IPS DF 6.9 (cell line): ENCODE measurements around the gene TBX2.
"Not testable (repeated sequence)": the region's sequence is repeated elsewhere in the genome, so short reads cannot be mapped to it uniquely, and the experiment has no call there.

Source experiments
- DNase-seq: peaks from one replicate; pipeline ENCODE4 v3.0.0-alpha.2; 2013; ENCODE audit warnings: low read depth, low spot score
- H3K27ac ChIP-seq: one replicate; pipeline ENCODE4 v1.5.1; 2013; ENCODE audit warnings: low read length, control low read depth
- H3K27me3 ChIP-seq: 2 replicates; pipeline ENCODE4 v1.6.1; 2013; ENCODE audit warnings: mild to moderate bottlenecking, low read length; ENCODE audit not compliant: control insufficient read depth, insufficient read depth
- H3K36me3 ChIP-seq: 2 replicates; pipeline ENCODE4 v1.6.1; 2013; ENCODE audit warnings: low read length; ENCODE audit not compliant: control insufficient read depth, insufficient read depth
- H3K4me1 ChIP-seq: 2 replicates; pipeline ENCODE4 v1.6.1; 2013; ENCODE audit warnings: low read length; ENCODE audit not compliant: control insufficient read depth, insufficient read depth
- H3K4me3 ChIP-seq: 2 replicates; pipeline ENCODE4 v1.5.1; 2013; ENCODE audit warnings: mild to moderate bottlenecking, low read length
- H3K9me3 ChIP-seq: 2 replicates; pipeline ENCODE4 v1.6.1; 2013; ENCODE audit warnings: low read length, inconsistent platforms; ENCODE audit not compliant: control insufficient read depth, insufficient read depth
- WGBS: extraction: QIAGEN DNeasy Blood & Tissue Kit; methylation state at CpG from one replicate; pipeline ENCODE4 v1.1.7; 2013; ENCODE audit warnings: mixed read lengths, missing lambda C conversion rate; ENCODE audit not compliant: insufficient read length, insufficient coverage; 5-methylcytosine and 5-hydroxymethylcytosine counted together

Gene TBX2

GRCh38 chr17:61436995-61437704 lies 37.5 kb downstream of the TBX2 start:
- Histone ChIP-seq H3K9me3 (no peaks in the 10 kb centered on the region), H3K4me3 (no peak overlapping the region), H3K36me3 (no peaks in the 10 kb centered on the region), H3K4me1 (no peaks in the 10 kb centered on the region), H3K27ac (no peak overlapping the region), H3K27me3 (no peaks in the 10 kb centered on the region)
- DNase-seq, result no peak

GRCh38 chr17:61440697-61441096 lies 41.1 kb downstream of the TBX2 start:
- no peaks in the 10 kb centered on the region for H3K4me1 ChIP-seq
- no peak overlapping the region for H3K4me3 ChIP-seq
- no peaks in the 10 kb centered on the region for H3K27me3 ChIP-seq
- DNase-seq, result no peak
- H3K9me3 ChIP-seq, result no peaks in the 10 kb centered on the region
- no peak overlapping the region for H3K27ac ChIP-seq
- H3K36me3 ChIP-seq, result no peaks in the 10 kb centered on the region

GRCh38 chr17:61441507-61441906 lies 41.9 kb downstream of the TBX2 start:
- not testable (repeated sequence) for H3K27me3 ChIP-seq
- WGBS, result no CpG with 5 or more reads among the region's 6 CpGs

GRCh38 chr17:61442136-61442775 lies 42.6 kb downstream of the TBX2 start:
- WGBS, result no CpG with 5 or more reads among the region's 4 CpGs
- Histone ChIP-seq H3K4me3 (no peak overlapping the region), H3K4me1 (no peaks in the 10 kb centered on the region), H3K27me3 (no peaks in the 10 kb centered on the region), H3K36me3 (no peaks in the 10 kb centered on the region), H3K9me3 (no peaks in the 10 kb centered on the region), H3K27ac (no peak overlapping the region)
- DNase-seq, result no peak

More at GRCh38 chr17:61441507-61441906, 41.9 kb downstream of the TBX2 start:
- H3K9me3 ChIP-seq, H3K36me3 ChIP-seq, DNase-seq, H3K4me3 ChIP-seq, H3K27ac ChIP-seq, H3K4me1 ChIP-seq: not testable (repeated sequence)

- H3K9me3 ChIP-seq, result no peaks in the 10 kb centered on the region
- H3K4me3 ChIP-seq, result no peak overlapping the region
- H3K4me1 ChIP-seq, result no peaks in the 10 kb centered on the region
- no CpG with 5 or more reads among the region's 11 CpGs for WGBS
- no peaks in the 10 kb centered on the region for H3K36me3 ChIP-seq
- no peak for DNase-seq
- no peaks in the 10 kb centered on the region for H3K27me3 ChIP-seq
- no peak overlapping the region for H3K27ac ChIP-seq
Observed at GRCh38 chr17:61442878-61443474, 43.3 kb downstream of the TBX2 start.

- DNase-seq, result no peak
- no CpG with 5 or more reads among the region's 18 CpGs for WGBS
- H3K27me3 ChIP-seq, result no peaks in the 10 kb centered on the region
Observed at GRCh38 chr17:61443475-61443882, 43.8 kb downstream of the TBX2 start.

GRCh38 chr17:61444075-61444474 lies 44.4 kb downstream of the TBX2 start:
- Histone ChIP-seq H3K4me3 (no peak overlapping the region), H3K27ac (no peak overlapping the region), H3K4me1 (no peaks in the 10 kb centered on the region), H3K36me3 (no peaks in the 10 kb centered on the region), H3K9me3 (no peaks in the 10 kb centered on the region), H3K27me3 (no peaks in the 10 kb centered on the region; the same call in 1 of the 2 replicates)
- no CpG with 5 or more reads among the region's 13 CpGs for WGBS
- DNase-seq, result no peak

More at GRCh38 chr17:61443475-61443882, 43.8 kb downstream of the TBX2 start:
- Histone ChIP-seq H3K36me3 (no peaks in the 10 kb centered on the region), H3K9me3 (no peaks in the 10 kb centered on the region), H3K4me3 (no peak overlapping the region), H3K27ac (no peak overlapping the region), H3K4me1 (no peaks in the 10 kb centered on the region)

- WGBS, result no CpG with 5 or more reads among the region's 6 CpGs
- Histone ChIP-seq H3K4me1 (no peaks in the 10 kb centered on the region), H3K9me3 (no peaks in the 10 kb centered on the region), H3K27me3 (peaks cover 2% of the 10 kb centered on the region; the same call in 1 of the 2 replicates), H3K27ac (no peak overlapping the region), H3K36me3 (no peaks in the 10 kb centered on the region), H3K4me3 (no peak overlapping the region)
- no peak for DNase-seq
Observed at GRCh38 chr17:61444831-61445230, 45.2 kb downstream of the TBX2 start.

- no peak overlapping the region for H3K27ac ChIP-seq
- peaks cover 26% of the 10 kb centered on the region for H3K27me3 ChIP-seq
- H3K4me1 ChIP-seq, result no peaks in the 10 kb centered on the region
- no peak overlapping the region for H3K4me3 ChIP-seq
- no peak for DNase-seq
- no peaks in the 10 kb centered on the region for H3K36me3 ChIP-seq
- H3K9me3 ChIP-seq, result no peaks in the 10 kb centered on the region
Observed at GRCh38 chr17:61447358-61447757, 47.7 kb downstream of the TBX2 start.

- no peak for DNase-seq
- Histone ChIP-seq H3K4me3 (no peak overlapping the region), H3K27me3 (peaks cover 32% of the 10 kb centered on the region), H3K4me1 (no peaks in the 10 kb centered on the region), H3K27ac (no peak overlapping the region), H3K36me3 (no peaks in the 10 kb centered on the region), H3K9me3 (no peaks in the 10 kb centered on the region)
- no CpG with 5 or more reads among the region's 2 CpGs for WGBS
Observed at GRCh38 chr17:61448042-61448441, 48.4 kb downstream of the TBX2 start.

- H3K4me1 ChIP-seq, H3K27ac ChIP-seq, H3K9me3 ChIP-seq, H3K4me3 ChIP-seq, H3K36me3 ChIP-seq, DNase-seq: not testable (repeated sequence)
- peaks cover 38% of the 10 kb centered on the region for H3K27me3 ChIP-seq
- no CpG with 5 or more reads among the region's 4 CpGs for WGBS
Observed at GRCh38 chr17:61449140-61449539, 49.5 kb downstream of the TBX2 start.
